DMS153 (cell line): Measurements from ENCODE around the gene VILL.
"Not testable (repeated sequence)": the region's sequence is repeated elsewhere in the genome, so short reads cannot be mapped to it uniquely, and the experiment has no call there.

Source experiments
- DNase-seq: peaks from one replicate; lab custom pipeline; 2025; lab: John Stamatoyannopoulos, UW

The VILL gene

GRCh38 chr3:37963635-37964034, 27.0 kb upstream of the VILL start:
- no peak for DNase-seq

- no peak for DNase-seq
These were observed 26.4 kb upstream of the VILL start for GRCh38 chr3:37964146-37964545.

- DNase-seq = no peak
These were observed 25.9 kb upstream of the VILL start for GRCh38 chr3:37964716-37965115.

DNA sequence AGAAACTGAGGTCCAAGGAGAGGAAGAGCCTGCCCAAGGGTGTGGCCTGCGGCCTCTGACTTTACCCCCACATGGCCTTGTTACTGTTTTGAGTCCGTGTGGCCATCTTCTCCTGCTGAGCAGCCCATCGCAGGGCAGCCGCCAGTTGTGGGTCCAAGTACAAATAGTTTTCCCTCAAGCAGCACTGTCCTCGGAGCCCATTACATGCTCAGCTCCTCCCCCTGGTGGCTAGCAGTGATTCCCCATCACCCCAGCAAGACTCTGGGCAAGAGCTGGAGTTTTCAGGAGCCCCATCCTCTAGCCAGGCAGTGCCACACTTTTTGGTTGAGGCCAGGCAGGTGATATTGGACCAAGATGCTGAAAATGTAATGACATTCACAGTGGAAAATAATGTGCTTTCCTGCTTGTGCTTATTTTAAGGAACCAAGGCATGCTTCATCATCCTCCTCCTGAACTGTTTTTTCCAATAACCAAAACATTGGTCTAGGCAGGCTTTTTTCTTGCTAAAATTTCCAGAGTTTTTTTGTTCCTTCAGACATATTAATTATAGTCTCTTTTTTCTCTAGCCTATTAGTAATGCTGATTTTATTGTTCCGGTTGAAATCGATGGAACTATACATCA, 23.2 kb upstream of the VILL start:
- no peak for DNase-seq

- no peak for DNase-seq
These were observed 22.4 kb upstream of the VILL start for GRCh38 chr3:37968199-37968598.

DNA sequence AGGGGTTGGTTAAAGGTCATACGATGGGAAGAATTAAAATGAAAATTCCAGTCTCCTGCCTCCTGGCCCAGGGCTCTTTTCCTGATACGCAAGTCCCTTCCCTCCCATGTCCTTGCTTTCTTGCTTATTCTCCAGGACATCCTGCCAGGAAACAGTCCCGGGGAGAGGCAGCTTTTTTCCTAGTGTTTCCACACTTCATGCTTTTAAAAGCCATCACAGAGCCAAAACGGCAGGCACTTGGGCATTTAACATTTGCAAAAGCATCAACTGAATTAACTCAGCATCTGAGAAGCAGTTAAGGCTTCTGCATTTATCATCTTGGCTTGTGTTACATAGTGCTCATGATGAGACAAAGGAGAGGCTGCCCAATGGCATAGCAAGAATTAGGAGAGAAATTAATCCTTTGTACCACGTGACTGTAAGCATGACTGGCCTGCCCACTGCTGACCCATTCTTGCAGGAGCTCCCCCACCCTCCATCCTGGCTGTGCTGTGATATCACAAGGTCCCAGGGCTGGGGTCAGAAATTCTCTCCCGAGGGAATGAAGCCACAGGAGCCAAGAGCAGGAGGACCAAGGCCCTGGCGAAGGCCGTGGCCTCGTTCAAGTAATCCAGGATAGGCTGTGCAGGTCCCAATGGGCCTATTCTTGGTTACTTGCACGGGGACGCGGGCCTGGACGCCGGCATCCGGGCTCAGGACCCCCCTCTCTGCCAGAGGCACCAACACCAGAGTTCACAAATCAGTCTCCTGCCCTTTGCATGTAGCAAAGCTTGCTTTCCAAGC, 21.6 kb upstream of the VILL start:
- no peak for DNase-seq

DNA sequence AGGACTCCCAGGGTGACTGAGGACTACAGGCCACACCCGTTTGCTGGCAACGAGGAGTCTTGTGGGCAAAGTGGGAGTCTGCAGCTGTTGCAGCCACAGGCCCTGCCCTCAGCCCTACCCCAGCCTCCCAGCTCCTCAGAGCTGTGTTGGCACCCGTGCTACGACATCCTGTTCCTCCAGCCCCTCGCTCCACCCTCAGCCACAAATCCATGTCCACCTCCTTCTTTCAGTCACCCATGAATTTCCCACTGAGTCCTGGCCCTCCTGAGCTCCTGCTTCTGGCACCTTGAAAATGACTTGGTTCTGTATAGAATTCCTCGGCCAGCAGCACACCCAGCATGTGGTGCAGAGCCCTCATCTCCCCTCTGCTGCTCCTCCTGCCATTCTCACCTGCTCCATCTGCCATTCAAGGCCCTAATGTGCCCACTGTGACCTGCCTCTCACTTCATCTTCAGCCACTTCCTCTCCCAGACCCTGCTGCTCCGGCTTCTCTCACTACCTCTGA, 20.9 kb upstream of the VILL start:
- no peak for DNase-seq

- no peak for DNase-seq
These were observed 19.8 kb upstream of the VILL start for GRCh38 chr3:37970802-37971201.

DNA sequence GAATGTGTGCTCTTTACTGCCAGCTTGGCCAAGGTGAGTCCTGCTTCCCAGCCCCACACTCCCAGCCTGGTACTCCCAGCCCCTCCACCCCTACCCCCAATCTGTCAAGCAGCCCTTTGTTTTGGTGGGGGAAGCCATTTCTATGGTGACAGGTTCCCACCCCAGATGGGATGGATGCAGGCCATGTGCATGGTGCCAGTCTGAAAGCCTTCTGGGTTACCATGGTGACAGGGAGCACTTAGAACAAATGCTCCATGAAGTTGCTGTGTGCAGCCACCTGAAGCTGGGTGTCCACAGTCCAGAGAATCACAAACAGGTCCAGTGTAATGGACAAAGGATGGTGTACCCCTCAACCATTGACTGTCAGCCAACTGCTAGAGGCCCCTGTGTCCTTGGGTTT, 19.1 kb upstream of the VILL start:
- DNase-seq = no peak

- not testable (repeated sequence) for DNase-seq
These were observed 18.5 kb upstream of the VILL start for GRCh38 chr3:37972056-37972455.

- DNase-seq = no peak
These were observed 17.1 kb upstream of the VILL start for GRCh38 chr3:37973246-37974054.

DNA sequence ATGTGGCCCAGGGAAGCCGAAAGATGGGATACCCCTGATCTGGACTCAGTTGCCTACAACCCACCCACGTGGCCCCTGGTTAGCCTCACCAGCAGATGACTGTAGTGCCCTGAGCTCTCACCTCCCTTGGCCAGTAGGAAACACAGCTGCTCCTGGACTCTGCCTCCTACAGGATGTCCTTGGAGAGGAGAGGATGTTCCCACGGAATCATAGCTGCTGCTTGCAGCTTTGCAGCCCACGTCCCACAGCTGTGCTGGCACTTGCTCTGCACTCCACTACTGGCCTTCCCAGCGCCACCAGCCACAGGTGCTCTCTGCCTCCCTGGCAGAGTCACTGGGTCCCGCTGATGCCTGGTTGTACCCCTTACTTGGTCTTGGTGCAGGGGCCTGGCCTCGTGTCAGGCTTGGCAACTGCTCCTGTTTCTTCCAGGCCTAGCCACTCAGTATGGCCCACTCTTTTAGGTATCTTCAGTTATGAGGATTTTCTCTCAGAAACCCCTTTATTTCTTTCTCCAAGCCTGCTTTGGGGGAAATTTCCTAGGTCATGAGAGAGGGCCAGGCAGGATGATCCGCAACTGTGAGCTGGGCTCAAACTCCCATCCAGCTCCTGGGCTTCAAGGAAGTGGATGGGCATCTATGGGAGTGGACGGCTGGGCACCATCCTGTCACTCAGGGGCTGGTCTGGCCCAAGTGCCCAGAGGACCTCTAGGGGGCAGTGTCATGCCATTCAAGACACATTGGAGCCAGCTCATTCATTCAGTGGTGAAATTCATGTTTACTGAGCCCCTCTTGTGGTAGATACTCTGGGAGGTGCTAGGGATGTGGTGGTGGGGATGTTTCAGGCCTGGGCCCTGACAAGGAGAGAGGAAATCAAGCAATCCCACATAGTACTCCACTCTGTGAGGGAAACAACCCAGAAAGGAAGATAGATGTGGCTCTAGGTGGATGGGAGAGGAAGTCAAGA, 16.2 kb upstream of the VILL start:
- peak; percentile 16 for DNase-seq

DNA sequence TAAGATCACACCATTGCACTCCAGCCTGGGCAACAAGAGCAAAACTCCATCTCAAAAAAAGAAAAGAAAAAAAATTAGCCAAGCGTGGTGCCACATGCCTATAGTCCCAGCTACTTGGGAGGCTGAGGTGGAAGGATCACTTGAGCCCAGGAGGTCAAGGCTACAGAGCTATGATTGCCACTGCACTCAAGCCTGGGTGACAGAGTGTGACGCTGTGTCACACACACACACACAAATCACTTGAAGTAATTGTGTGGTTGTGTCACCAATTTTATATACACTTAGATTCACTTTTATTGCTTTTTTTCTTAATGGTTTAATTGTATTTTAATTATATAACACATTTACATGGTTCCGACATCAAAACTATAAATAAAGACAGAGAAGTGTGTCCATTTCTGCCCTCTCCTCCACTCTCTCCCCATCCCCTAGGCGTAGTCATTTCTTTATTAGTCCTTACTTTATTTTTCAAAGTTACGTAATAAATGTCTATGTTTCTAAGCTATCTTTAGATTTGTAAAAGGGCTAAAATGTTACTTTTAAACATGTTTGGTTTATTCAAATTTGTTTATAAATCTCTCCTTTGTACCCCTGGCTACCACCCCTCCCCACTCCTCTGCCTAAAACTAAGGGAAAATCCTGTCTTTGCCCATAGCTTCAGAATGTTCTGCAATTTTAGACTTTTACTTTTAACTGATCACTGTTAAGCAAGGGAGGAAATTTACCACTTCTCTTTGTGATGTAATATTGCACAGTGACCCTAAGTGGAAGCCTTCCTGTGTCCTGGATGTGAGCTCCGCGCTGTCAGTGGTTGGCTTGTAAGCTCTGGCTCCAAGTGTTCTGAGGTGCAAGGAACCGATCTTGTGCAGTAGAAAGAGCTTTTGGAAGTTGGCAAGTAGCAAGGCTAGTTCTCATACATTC, 10.8 kb upstream of the VILL start:
- DNase-seq = no peak

- DNase-seq = no peak
These were observed 9.9 kb upstream of the VILL start for GRCh38 chr3:37980462-37981347.

DNA sequence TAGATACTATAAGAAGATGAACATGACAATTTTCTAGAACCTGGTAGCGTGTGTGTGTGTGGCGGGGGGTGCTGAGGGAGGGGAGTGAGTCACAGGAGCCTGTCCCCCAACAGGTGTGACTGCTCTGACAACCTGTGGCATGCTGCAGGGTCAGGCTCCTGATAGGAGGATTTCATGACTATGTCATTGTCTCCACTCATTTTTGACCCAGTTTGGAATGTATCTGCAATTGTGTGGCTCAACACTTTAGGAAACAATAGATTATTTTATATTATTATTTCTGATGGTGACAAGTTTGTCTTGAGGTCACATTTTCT, 9.3 kb upstream of the VILL start:
- no peak for DNase-seq

DNA sequence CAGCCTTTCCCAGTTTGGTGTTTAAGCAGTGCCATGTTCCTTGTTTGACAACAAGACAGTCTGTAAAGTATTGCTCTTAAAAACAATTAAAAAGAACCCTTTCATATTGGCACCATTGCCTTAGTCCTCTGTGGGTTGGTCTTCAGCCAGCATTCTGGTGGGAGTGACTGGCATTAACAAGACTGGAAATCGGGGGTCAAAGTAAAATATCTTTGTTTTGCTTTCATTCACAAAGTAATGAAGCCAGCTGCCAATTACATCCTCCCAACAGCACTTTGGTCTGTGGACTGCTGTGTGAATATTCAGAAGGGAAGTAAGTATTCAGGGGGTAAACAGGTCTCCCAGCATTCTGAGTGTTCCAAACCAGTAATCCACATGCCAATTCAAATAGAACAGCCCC, 8.3 kb upstream of the VILL start:
- DNase-seq = no peak

- DNase-seq = no peak
These were observed 6.5 kb upstream of the VILL start for GRCh38 chr3:37984051-37984450.

DNA sequence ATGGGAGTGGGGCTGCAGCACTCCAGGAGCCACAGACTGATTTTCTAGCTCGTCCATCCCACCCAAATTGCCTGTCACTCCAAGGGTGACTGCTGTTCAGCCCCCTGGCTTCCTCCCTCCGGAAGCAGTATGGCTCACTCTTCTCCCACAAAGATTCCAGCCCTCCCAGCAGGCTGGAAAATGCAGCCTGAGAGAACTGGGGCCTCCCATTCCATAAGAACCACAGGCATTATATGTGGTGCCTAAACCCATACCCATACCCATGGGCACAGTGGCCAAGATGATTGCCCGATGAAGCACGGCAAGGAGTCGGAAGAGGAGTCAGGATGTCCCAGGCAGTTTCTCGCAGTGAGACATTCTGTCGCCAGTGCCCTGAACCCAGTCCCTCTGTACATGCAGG, 6.0 kb upstream of the VILL start:
- DNase-seq = no peak

DNA sequence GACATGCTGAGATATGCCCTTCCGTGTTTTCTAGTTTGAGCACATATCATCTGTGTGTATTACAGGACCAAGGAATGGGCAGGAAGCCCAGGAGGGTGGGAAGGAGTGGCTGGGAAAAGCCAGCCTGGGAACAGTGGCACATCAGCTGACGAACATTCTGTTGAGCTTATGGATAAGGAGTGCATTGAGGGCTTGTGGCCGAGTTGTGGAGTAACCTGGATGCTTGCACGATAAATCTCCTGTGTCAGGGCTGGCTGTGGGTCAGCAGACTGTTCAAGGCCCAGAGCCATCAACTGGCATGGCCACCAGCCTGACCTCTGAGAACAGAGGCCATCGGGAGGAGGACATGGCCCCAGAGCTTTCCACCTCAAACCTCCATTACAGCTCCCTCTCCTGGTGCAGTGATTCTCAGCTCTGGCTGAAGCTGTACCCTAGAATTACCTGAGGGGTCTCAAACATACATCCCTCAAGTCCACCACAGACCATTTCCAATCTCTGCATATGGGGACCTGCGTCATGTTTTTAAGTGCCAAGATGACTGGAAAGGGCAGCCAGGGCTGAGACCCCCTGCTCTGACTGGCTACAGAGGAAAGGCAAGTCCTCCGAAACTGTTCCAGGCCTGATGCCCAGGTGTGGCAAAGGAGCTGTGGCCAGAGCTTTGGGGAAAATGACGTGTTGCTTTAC, 4.8 kb upstream of the VILL start:
- no peak for DNase-seq
